GM19324 (cell line): ENCODE results near the gene NFIB.

Experiments
- ATAC-seq: cut with Tn5 transposase; IDR thresholded peaks from one replicate; pipeline ENCODE4 v1.9.1; 2021; ENCODE audit warnings: mild to moderate bottlenecking, moderate library complexity; ENCODE audit not compliant: unreplicated experiment, low FRiP score

Gene NFIB

GRCh38 chr9:14197325-14197858 is 116.5 kb downstream of the NFIB start:
- ATAC-seq: no peak

- ATAC-seq: no peak
Measured at GRCh38 chr9:14193328-14193990, 120.5 kb downstream of the NFIB start.

GRCh38 chr9:14192556-14192955 is 121.4 kb downstream of the NFIB start:
- no peak for ATAC-seq

- ATAC-seq: no peak
Measured at GRCh38 chr9:14191512-14191911, 122.4 kb downstream of the NFIB start.

- no peak for ATAC-seq
Measured at GRCh38 chr9:14190240-14190639, 123.7 kb downstream of the NFIB start.

GRCh38 chr9:14189578-14189977 is 124.4 kb downstream of the NFIB start:
- ATAC-seq: no peak

GRCh38 chr9:14189146-14189545 is 124.8 kb downstream of the NFIB start:
- ATAC-seq: no peak

GRCh38 chr9:14188538-14188937 is 125.4 kb downstream of the NFIB start:
- no peak for ATAC-seq

- no peak for ATAC-seq
Measured at GRCh38 chr9:14188011-14188410, 125.9 kb downstream of the NFIB start.

GRCh38 chr9:14186096-14186495 is 127.8 kb downstream of the NFIB start:
- no peak for ATAC-seq

GRCh38 chr9:14185016-14185415 is 128.9 kb downstream of the NFIB start:
- ATAC-seq: no peak

- no peak for ATAC-seq
Measured at GRCh38 chr9:14183001-14183400, 130.9 kb downstream of the NFIB start.

GRCh38 chr9:14180960-14181537 is 132.9 kb downstream of the NFIB start:
- no peak for ATAC-seq

GRCh38 chr9:14180093-14180959 is 133.6 kb downstream of the NFIB start:
- ATAC-seq: no peak

- ATAC-seq: no peak
Measured at GRCh38 chr9:14179449-14179848, 134.5 kb downstream of the NFIB start.

GRCh38 chr9:14175778-14176177 is 138.2 kb downstream of the NFIB start:
- no peak for ATAC-seq

GRCh38 chr9:14173713-14174112 is 140.2 kb downstream of the NFIB start:
- no peak for ATAC-seq

- no peak for ATAC-seq
Measured at GRCh38 chr9:14170973-14171596, 142.9 kb downstream of the NFIB start.

GRCh38 chr9:14170392-14170931 is 143.5 kb downstream of the NFIB start:
- no peak for ATAC-seq

GRCh38 chr9:14168381-14168780 is 145.6 kb downstream of the NFIB start:
- no peak for ATAC-seq
